Epithelial cell of alveolus of lung (primary cell): ENCODE measurements around the gene ACD. TPM values are rescaled to one million over a fixed set of nuclear protein-coding genes. Genes with fewer than 3 reads are reported as not detected.

Experiments used
- total RNA-seq: library from RNA; depleted of rRNA; stranded (reverse); fragments of >200 nt; gene quantifications from 2 replicates; pipeline ENCODE4 v1.2.1, GENCODE V29; 2015

The ACD gene
- total RNA-seq: 27.3 and 27.9 TPM in 2 replicates

DNA sequence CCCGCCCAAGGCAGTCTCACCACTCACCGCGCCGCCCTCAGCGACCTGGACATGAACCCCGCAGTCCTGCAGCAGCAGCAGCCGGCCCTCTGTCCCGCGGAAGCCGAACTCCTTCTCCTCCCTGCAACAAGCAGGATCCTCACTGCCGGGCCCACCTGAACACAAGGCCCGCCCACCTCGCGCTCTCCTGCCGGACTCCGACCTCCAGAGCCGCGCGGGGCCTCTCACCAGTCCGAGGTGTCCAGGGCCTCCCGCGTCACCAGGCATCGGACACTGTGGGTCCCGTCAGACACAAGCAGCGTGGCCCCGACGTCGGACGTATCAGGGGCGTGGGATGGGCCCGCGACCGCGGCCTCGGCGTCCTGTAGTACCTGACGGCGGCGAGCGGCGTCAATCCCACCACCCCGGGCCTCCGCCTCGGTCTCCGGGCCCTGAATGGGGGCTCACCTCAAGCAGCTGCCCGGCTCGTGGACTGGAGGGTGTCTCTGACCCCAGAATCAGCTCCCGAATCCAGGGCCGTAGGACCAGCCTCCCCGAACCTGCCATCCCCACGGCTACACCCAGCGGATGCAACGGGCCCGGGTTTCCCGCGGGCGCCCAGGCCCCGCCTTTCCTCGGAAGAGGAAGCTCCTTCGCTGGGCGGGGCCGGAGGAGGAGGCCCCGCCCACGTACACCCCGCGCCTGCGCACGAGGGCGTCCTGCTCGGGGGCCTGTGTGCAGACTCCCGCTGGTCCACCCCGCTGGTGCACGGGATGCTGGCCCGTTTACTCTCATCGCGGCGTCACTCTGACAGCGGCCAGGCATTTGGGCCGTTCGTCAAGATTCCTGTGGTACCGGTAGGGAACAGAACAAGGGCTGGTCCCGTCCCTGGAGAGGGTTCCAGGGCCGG is at the start of gene ACD:
TSS of gene ACD (minus strand) at position 586 of the 889 bp plus-strand sequence. CDS start at position 546, 40 bp downstream.

GRCh38 chr16:67666559-67667452 is 6.7 kb upstream of the ACD start, which contains the start of the genes C16orf86 and ENKD1:
Gene C16orf86 (plus strand): TSS chr16:67666814. CDS start chr16:67666971, 157 bp downstream.
Gene ENKD1 (minus strand): TSS chr16:67666750. CDS start chr16:67666442, 308 bp downstream.

GRCh38 chr16:67660564-67661028 is 536 bp upstream of the ACD start, which contains the start of gene PARD6A:
Gene PARD6A (plus strand): TSS chr16:67660960. CDS start chr16:67661039, 79 bp downstream.

Other genes with a start within 250 kb of the ACD start
- gene ZDHHC1, start 243.8 kb downstream of the ACD start, total RNA-seq: 3.5 and 9.7 TPM in 2 replicates
- 2.7 TPM in 1 of 2 replicates, not detected in the other for gene HSD11B2, start 229.1 kb downstream of the ACD start, total RNA-seq
- gene ATP6V0D1, start 179.1 kb downstream of the ACD start, total RNA-seq: 115 and 125 TPM in 2 replicates
- not detected in 2 replicates for gene AGRP, start 176.7 kb downstream of the ACD start, total RNA-seq
- gene RIPOR1, start 131.4 kb downstream of the ACD start, total RNA-seq: 23.4 and 28.3 TPM in 2 replicates
- 21.7 and 36.6 TPM in 2 replicates for gene CTCF, start 97.7 kb downstream of the ACD start, total RNA-seq
- gene CARMIL2, start 15.1 kb downstream of the ACD start, total RNA-seq: 0.91 and 2.4 TPM in 2 replicates
- 0.16 and 1.7 TPM in 2 replicates for gene PARD6A, start 700 bp upstream of the ACD start, total RNA-seq
- gene ENKD1, start 6.5 kb upstream of the ACD start, total RNA-seq: 12.8 and 26.7 TPM in 2 replicates
- gene C16orf86, start 6.6 kb upstream of the ACD start, total RNA-seq: 2.3 and 11.7 TPM in 2 replicates
- 9.3 and 12.3 TPM in 2 replicates for gene GFOD2, start 59.1 kb upstream of the ACD start, total RNA-seq
- gene RANBP10, start 146.3 kb upstream of the ACD start, total RNA-seq: 5.7 and 6.9 TPM in 2 replicates
- gene TSNAXIP1, start 146.6 kb upstream of the ACD start, total RNA-seq: 0.16 and 0.26 TPM in 2 replicates
- 35.8 and 51.5 TPM in 2 replicates for gene THAP11, start 182.1 kb upstream of the ACD start, total RNA-seq
- 68.6 and 265 TPM in 2 replicates for gene NUTF2, start 186.7 kb upstream of the ACD start, total RNA-seq
- 22.6 and 29.6 TPM in 2 replicates for gene CENPT, start 187.4 kb upstream of the ACD start, total RNA-seq
- gene EDC4, start 212.8 kb upstream of the ACD start, total RNA-seq: 41.2 and 50.0 TPM in 2 replicates
- gene NRN1L, start 224.6 kb upstream of the ACD start, total RNA-seq: 0.96 TPM in 1 of 2 replicates, not detected in the other
- 9.4 and 23.6 TPM in 2 replicates for gene PSKH1, start 233.0 kb upstream of the ACD start, total RNA-seq